Right renal pelvis (tissue), 4 donors: ENCODE measurements around the gene VIL1. TPM values are rescaled to one million over a fixed set of nuclear protein-coding genes. Genes with fewer than 3 reads are reported as not detected.

Experiments used
- DNase-seq, 4 donors: peaks; one replicate each; pipeline ENCODE4 v3.0.0-alpha.2; 2013; ENCODE audit warnings: low read depth in 4 of 4, low spot score in 3 of 4, missing footprints in 1 of 4
- polyA plus RNA-seq, 4 donors: library from polyadenylated mRNA; unstranded; fragments of 120-200 nt; gene quantifications; one replicate each; pipeline ENCODE4 v1.2.1, GENCODE V29; 2013; ENCODE audit not compliant: insufficient read length in 4 of 4

Gene VIL1
- polyA plus RNA-seq, 4 donors, result 20.0 to 26.1 (median 23.4) TPM

DNA sequence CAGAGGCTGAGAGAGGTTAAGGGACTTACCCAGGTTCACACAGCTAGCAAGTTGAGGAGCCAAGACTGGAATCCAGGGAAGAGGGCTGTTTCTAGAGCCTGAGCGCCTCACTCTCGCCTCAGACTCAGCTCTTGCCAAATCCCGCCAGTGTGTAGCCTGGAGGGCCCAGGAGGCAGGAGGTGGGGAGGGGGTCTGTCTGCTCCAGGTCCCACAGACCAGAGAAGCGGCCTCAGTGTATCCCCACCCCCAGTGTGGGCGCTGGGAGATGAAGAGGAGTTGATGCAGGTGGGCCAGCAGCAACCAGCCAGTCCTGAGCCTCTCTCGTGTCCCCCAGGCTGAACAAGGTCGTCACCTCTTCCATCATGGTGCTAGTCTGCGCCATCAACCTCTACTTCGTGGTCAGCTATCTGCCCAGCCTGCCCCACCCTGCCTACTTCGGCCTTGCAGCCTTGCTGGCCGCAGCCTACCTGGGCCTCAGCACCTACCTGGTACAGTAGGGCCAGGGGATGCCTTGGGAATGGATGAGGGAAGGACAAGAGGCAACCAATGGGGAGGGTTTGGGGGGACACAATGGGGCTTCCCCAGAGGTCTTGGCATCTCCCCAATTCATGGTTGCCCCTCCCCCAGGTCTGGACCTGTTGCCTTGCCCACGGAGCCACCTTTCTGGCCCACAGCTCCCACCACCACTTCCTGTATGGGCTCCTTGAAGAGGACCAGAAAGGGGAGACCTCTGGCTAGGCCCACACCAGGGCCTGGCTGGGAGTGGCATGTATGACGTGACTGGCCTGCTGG is 24.4 kb upstream of the VIL1 start:
- no peak for DNase-seq

DNA sequence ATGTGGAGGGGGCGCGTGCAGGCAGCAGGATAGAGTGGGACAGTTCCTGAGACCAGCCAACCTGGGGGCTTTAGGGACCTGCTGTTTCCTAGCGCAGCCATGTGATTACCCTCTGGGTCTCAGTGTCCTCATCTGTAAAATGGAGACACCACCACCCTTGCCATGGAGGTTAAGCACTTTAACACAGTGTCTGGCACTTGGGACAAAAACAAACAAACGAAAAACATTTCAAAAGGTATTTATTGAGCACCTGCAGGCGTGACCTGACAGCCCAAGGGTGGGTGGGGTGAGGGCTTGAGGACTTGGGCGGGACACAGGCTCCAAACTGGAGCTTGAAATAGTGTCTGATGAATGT is 23.9 kb upstream of the VIL1 start:
- DNase-seq, result no peak

DNA sequence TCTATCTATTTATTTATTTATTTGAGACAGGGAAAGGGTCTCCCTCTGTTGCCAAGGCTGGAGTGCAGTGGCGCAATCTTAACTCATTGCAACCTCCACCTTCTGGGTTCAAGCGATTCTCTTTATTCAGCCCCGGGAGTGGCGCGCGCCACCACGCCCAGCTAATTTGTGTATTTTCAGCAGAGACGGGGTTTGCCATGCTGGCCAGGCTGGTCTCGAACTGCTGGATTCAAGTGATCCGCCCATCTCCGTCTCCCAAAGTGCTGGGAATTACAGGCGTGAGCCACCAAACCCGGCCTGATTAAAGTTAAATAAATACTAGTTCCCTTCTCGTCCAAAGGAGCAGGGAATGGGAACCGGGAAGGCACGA is 23.5 kb upstream of the VIL1 start:
- no peak for DNase-seq

DNA sequence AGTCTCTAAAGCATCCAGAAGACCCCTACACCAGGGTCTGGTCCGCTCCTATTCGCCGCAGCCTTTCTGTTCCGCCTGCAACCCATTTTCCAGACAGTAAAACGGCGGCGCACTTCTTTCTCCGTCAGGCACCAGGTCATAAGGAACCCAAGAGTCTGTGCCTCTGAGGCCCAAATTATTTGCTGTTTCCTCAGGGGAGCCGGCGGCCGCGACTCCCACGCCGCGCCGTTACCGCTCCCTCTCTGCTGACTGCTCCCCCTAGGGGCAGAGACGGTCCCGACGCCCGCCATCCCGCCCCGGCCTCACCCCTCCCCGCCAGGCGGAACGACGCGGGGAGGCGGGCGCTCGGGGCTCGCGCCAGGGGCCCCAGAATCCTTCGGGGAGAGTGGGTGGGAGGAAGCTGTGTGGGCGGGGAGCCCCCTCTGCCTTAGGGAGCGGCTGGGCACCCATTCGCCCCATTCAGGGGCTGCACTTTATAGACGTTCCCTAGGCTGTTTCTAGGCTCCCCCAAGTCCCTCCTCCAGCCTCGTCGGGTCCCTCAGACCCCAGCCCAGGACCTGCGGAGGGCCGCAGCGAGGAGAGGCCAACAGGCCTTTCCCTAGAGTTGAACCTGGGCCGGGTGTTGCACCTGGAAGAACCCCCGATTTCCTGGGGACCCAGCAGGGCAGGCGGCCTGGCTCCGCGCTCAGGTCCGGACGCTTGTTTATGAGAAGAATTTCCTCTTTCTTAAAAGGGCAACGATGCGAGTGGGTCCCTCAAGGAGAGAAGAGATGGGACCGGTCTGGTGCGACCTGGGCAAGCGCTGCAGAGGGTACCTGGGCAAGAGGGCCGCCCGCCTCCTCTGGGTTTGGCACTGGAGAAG is 22.9 kb upstream of the VIL1 start:
- peak; percentile 91 to 95 (median 94) for DNase-seq

DNA sequence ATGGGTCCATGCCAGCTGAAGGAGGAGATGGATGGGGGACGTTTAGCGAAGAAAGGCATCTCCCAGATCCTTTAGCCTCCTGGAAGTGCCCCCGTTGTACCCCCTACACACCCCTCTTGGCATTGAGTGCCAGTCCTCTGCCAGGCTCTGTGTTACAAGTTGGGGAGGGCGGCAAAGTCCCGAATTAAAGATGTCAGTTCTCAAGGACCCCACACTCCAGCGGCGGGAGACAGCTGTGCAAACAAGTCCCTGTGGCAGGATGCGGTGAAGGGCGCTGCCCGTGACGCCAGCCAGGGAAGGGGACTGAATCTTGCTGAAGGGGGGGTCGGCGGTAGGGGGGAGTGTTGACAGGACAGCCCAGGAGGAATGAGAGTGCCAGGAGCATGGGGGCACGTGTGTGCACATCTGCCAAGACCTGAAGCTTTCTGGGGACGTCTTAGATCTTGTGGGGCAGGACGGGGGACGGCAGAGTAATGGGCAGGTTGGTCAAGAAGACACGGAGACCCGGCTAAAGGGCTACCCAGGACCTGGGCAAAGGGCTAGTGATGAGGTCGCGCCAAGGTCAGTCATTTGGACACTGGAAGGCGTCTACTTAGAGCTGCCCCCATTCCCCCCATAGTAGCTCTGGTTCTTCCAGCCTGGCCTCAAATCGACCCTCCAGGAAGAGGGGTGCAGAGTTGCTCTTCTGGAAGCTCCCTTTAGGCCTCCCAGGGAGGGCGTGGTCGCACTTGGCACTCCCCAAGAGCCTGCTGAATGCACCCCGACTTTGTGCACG is 22.0 kb upstream of the VIL1 start:
- no peak for DNase-seq

DNA sequence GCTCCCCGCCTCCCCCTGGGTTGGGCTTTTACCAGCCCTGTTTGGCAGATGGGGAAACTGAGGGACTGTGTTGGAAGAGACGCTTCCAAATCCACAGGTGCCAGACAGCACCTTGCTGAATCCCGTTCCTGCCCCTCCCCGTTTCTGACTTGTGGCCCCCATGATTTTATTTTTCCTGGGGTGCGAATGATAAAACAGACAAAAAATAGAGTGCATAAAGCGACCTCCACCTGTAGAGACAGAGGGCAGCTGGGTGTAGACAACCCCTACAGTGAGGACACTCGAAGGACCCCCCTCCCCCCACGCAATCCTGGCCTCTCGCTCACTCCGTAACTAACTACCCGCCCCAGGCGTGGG is 21.5 kb upstream of the VIL1 start:
- DNase-seq, result no peak

DNA sequence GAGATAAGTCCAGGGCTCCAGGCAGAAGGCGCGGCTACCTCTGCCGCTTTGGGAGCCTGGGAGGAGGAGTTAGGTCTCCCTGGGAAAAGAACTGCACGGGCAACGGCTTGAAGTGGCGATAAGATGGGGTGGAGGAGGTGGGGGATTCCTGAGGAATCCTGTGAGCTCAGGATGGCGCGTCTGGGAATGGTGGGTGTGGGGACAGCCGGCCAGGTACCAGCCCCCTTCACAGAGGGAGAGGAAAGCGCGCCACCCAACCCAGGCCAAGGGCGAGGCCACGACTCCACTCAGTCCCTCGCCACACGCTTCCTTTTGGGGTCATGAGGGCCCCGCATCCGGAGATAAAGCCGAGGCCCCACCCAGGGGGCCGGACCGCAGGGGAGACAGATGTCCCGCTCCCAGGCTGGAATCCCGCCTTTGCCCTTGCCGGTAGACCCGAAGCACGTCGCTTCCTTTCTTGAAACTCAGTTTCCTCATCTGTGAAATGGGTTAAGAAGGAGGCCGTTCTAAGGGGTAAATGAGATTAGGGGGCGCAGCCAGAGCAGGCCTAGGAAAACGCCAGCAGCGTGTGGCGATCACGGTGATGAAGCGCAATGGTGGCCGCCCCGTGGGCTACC is 21.0 kb upstream of the VIL1 start:
- no peak for DNase-seq

DNA sequence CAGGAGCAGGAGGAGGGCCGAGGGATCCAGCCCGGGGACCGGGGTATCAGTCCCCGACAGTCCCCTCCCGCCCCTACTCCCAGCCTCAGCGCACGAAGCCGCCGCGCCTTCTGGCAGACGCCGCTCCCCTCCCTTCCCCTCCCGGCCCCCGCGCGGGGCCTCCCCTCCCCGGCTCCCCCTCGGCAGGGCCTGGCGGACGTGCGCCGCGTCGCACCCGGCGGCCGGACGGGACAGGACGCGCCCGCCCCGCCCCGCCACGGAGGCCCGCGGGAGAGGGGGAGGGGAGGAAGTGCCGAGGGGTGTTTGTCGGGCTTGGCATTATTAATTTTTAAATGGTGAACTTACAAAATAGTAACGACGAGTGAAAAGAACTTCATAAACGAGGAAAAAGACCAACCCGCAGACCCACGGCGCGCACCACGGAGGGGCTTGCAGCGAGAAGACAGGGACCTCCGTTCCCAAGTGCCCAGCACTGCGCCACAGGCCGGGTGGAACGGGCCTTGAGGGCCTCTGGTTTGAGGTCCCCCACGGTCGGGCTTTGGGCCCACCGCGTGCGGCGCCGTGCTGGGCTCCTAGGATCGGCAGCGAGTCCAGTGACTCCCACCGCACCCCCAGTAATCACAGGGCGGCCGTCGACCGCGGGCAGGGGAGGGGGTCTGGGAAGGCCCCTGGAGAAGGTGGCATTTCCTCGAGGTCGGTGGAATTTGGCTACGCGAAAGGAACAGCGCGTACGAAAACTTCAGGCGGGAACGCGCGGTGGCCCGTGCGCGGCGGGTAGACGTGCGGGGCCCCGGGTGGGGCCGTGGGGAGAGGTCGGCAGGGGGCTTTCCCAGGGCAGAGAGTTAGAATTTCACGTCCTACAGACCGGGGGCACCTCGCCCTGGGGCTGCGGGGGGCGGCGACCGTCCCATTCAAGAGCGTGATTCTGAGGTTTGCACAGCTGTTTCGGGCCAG is 20.2 kb upstream of the VIL1 start:
- no peak for DNase-seq

DNA sequence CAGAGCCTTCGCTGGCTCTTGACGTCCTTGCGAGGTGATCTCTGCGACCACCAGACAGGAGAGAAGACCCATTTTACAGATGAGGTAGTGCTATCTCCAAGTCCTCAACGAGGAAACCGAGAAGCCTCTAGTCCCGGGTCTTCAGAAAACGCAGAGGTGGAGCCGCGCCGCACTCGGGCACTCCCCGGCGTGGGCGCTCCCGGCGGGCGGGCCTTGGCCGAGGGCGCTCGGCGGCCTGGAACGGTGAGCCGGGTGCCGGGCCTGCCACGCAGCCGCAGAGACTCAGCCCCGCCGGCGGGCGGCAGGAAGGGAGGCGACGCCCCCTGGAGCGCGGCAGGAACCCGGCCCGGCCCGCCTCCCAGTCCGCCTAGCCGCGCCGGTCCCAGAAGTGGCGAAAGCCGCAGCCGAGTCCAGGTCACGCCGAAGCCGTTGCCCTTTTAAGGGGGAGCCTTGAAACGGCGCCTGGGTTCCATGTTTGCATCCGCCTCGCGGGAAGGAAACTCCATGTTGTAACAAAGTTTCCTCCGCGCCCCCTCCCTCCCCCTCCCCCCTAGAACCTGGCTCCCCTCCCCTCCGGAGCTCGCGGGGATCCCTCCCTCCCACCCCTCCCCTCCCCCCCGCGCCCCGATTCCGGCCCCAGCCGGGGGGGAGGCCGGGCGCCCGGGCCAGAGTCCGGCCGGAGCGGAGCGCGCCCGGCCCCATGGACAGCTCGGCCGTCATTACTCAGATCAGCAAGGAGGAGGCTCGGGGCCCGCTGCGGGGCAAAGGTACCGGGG is 19.3 kb upstream of the VIL1 start, which contains the start of gene CTDSP1:
TSS of gene CTDSP1 (plus strand) at position 478 of the 776 bp plus-strand sequence. CDS start at position 701, 223 bp downstream.
- peak; percentile 90 to 98 (median 96) for DNase-seq

DNA sequence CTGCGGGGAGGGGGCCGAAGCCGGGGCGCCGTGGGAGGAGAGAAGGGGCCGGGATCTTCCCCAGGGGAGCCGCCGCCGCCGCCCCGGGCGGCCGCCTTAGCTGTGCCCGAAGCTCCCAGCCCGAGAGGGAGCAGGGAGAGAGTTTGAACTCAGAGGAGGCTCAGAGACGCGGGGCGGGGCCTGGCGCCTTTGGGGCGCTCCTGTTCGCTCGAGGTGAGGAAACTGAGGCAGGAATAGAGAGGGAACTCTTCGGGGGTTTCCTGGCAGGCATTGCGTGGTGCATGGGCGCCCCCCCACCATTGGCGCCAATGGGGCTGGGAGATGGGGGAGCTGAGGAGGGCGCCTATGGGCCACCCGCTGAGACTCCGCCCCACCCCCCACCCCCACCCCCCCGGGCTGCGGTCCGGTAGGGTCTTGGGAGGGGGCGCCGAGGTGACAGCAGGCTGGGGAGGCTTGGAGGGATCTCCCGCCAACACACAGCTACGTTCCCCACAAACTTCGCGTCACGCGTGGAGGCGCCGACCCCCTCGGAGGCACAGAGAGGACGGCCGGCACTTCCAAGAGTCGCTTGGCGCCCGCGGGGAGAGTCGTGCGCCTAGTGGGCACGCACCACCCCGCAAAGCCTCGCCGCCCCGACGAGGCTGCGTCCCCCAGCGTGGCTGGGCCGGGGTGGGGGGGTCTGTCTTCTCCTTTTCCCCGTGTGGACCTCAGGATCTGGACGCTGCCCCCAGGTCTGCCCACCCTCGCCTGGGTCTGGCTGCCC is 18.6 kb upstream of the VIL1 start:
- DNase-seq, result no peak

DNA sequence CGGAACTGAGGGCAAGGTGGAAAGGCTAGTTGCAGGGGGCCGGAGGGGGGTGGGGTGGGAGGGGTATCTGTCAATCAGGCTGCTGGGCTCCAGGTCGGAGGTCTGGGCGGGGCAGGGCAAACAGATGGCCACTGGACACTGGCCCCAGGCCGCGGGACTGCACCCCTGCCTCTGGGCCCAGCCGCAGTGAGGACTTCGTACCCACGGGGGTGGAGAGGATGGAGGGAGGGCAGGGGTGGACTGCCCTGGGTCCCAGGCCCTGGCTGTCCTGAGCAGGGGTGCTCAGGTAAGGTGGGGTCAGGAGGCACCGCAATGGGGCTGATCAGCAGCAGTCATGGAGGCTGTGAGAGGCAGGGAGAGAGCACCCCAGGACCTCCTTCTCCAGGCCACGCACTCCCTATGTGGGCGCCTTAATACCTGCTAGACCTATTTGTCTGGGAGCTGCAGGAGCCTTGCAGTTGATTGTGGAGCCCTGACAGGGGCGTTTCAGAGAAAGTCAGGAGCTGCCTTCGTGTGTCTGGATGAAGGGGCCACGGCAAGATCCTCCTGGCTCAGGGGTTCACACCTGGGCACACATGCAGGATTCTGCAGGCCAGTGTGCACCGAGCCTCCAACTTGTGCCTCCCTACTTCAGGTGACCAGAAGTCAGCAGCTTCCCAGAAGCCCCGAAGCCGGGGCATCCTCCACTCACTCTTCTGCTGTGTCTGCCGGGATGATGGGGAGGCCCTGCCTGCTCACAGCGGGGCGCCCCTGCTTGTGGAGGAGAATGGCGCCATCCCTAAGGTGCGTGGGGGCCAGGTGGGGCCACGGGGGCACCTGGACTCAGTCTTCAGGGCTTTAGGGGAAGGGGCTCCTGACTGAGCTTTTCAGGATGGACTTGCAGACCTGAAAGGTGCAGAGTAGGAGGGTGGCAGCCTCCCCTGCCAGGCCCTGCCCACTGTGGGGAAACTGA is 17.7 kb upstream of the VIL1 start:
- no peak for DNase-seq

DNA sequence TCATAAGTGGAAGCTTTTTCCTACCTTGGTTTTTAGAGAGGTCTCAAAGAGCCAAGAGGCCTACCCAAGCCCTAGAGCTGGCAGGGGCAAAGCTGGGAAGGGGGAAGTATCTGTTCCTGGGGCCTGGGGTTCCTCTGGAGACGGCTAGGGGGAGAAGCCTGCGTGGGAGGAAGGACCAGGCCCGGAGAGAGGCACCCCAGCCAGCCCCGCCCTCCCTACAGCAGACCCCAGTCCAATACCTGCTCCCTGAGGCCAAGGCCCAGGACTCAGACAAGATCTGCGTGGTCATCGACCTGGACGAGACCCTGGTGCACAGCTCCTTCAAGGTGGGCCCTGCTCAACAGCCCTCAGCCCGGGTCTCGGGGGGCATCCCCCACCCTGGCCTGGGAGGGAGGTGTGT is 17.0 kb upstream of the VIL1 start:
- DNase-seq, result no peak

DNA sequence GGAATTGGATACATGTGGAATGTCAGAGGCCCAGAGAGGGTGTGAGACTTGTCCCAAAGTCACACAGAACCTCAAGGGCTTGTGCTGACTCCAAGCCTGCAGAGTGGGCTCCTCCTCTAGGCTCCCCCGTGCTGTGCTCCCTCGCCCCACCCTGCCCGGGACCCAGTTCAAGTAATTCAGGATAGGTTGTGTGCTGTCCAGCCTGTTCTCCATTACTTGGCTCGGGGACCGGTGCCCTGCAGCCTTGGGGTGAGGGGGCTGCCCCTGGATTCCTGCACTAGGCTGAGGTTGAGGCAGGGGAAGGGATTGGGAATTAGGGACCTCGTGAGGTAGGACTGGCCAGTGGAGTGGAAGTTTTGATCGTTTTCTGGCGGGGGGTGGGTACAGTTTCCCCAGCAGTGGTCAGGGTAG is 16.4 kb upstream of the VIL1 start:
- DNase-seq, result no peak

DNA sequence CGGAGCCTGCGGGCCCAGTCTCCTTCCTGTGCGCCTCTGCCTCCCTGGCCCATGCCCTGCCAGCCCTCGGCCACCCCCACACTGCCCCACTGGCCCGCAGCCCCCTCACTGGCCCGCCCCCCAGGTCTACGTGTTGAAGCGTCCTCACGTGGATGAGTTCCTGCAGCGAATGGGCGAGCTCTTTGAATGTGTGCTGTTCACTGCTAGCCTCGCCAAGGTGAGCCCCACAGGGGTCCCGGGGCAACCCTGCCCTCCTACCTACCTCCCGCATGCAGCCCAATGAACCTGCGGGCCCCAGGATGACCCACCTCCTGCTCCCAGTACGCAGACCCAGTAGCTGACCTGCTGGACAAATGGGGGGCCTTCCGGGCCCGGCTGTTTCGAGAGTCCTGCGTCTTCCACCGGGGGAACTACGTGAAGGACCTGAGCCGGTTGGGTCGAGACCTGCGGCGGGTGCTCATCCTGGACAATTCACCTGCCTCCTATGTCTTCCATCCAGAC is 16.0 kb upstream of the VIL1 start:
- no peak for DNase-seq

DNA sequence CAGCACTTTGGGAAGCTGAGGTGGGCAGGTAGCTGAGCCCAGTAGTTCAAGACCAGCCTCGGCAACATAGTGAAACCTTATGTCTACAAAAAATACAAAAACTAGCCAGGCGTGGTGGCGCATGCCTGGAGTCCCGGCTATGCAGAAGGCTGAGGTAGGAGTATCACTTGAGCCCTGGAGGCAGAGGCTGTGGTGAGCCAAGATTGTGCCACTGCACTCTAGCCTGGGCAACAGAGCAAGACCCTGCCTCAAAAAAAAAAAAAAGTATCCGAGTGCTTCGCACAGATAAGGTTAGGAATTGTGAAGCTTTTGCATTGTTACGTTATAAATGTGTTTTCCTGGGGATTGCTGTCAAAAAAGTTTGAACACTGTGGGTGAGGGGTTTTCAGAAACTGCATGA is 15.1 kb upstream of the VIL1 start:
- DNase-seq, result no peak

DNA sequence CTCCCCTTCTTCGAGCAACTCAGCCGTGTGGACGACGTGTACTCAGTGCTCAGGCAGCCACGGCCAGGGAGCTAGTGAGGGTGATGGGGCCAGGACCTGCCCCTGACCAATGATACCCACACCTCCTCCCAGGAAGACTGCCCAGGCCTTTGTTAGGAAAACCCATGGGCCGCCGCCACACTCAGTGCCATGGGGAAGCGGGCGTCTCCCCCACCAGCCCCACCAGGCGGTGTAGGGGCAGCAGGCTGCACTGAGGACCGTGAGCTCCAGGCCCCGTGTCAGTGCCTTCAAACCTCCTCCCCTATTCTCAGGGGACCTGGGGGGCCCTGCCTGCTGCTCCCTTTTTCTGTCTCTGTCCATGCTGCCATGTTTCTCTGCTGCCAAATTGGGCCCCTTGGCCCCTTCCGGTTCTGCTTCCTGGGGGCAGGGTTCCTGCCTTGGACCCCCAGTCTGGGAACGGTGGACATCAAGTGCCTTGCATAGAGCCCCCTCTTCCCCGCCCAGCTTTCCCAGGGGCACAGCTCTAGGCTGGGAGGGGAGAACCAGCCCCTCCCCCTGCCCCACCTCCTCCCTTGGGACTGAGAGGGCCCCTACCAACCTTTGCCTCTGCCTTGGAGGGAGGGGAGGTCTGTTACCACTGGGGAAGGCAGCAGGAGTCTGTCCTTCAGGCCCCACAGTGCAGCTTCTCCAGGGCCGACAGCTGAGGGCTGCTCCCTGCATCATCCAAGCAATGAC is 14.4 kb upstream of the VIL1 start:
- DNase-seq, result no peak
